Endothelial cell (in vitro differentiated cells): Measurements from ENCODE around the gene TTLL7. TPM values are rescaled to one million over a fixed set of nuclear protein-coding genes. Genes with fewer than 3 reads are reported as not detected.

Source experiments
- DNase-seq: peaks from one replicate; pipeline ENCODE4 v3.0.0; 2021; ENCODE audit warnings: low spot score
- H3K27ac Mint-ChIP-seq: one replicate; pipeline ENCODE4 v1.8.0; 2021; ENCODE audit warnings: mixed read lengths, inconsistent platforms; ENCODE audit not compliant: unreplicated experiment
- H3K27me3 Mint-ChIP-seq: one replicate; pipeline ENCODE4 v1.8.0; 2021; ENCODE audit warnings: mild to moderate bottlenecking, moderate library complexity, mixed read lengths, inconsistent platforms; ENCODE audit not compliant: unreplicated experiment
- H3K36me3 Mint-ChIP-seq: one replicate; pipeline ENCODE4 v1.8.0; 2021; ENCODE audit warnings: mild to moderate bottlenecking, low read depth, mixed read lengths, inconsistent platforms; ENCODE audit not compliant: unreplicated experiment
- H3K4me1 Mint-ChIP-seq: one replicate; pipeline ENCODE4 v1.8.0; 2021; ENCODE audit warnings: mild to moderate bottlenecking, mixed read lengths, inconsistent platforms; ENCODE audit not compliant: unreplicated experiment
- H3K4me3 Mint-ChIP-seq: one replicate; pipeline ENCODE4 v1.8.0; 2021; ENCODE audit warnings: mild to moderate bottlenecking, mixed read lengths, inconsistent platforms; ENCODE audit not compliant: unreplicated experiment
- H3K9me3 Mint-ChIP-seq: one replicate; pipeline ENCODE4 v1.8.0; 2021; ENCODE audit warnings: mixed read lengths, inconsistent platforms; ENCODE audit not compliant: unreplicated experiment
- CTCF ChIP-seq: fragments of 200-600 bp; sonication (generic); IDR thresholded peaks from one replicate; pipeline ENCODE4 v1.5.0; 2021; ENCODE audit warnings: antibody characterized with exemption; ENCODE audit not compliant: unreplicated experiment
- total RNA-seq: library from RNA; stranded (reverse); fragmentation: NEBNext Ultra II Directional; extraction: Animal tissue kit (Norgen Biotek cat#: 25700); gene quantifications from one replicate; pipeline ENCODE4 v1.2.1, GENCODE V29; 2021; ENCODE audit not compliant: unreplicated experiment

TTLL7 gene
- total RNA-seq, 1 donor from 2014 or later, result 2.7 TPM

- no peaks in the 10 kb centered on the region for H3K9me3 Mint-ChIP-seq
- H3K4me3 Mint-ChIP-seq, result no peak overlapping the region
- no peak for TF ChIP-seq CTCF
- no peak overlapping the region for H3K27ac Mint-ChIP-seq
- no peaks in the 10 kb centered on the region for H3K27me3 Mint-ChIP-seq
- DNase-seq, result no peak
- no peaks in the 10 kb centered on the region for H3K36me3 Mint-ChIP-seq
- H3K4me1 Mint-ChIP-seq, result peaks cover 7% of the 10 kb centered on the region
Observed at GRCh38 chr1:83997631-83998030, 1.3 kb downstream of the TTLL7 start.

- Mint-ChIP-seq H3K27me3 (no peaks in the 10 kb centered on the region), H3K9me3 (no peaks in the 10 kb centered on the region)
Observed at GRCh38 chr1:83996621-83997020, 2.3 kb downstream of the TTLL7 start.

GRCh38 chr1:83996191-83996590 is 2.7 kb downstream of the TTLL7 start:
- H3K9me3 Mint-ChIP-seq, result no peaks in the 10 kb centered on the region
- no peaks in the 10 kb centered on the region for H3K27me3 Mint-ChIP-seq
- H3K36me3 Mint-ChIP-seq, result no peaks in the 10 kb centered on the region
- H3K27ac Mint-ChIP-seq, result no peak overlapping the region
- H3K4me3 Mint-ChIP-seq, result no peak overlapping the region
- no peak for TF ChIP-seq CTCF
- peaks cover 7% of the 10 kb centered on the region for H3K4me1 Mint-ChIP-seq
- DNase-seq, result no peak

More at GRCh38 chr1:83996621-83997020, 2.3 kb downstream of the TTLL7 start:
- H3K4me3 Mint-ChIP-seq, result no peak overlapping the region
- no peak overlapping the region for H3K27ac Mint-ChIP-seq
- H3K4me1 Mint-ChIP-seq, result peaks cover 7% of the 10 kb centered on the region
- TF ChIP-seq CTCF, result no peak
- H3K36me3 Mint-ChIP-seq, result no peaks in the 10 kb centered on the region
- DNase-seq, result no peak

GRCh38 chr1:83995649-83996048 is 3.3 kb downstream of the TTLL7 start:
- Mint-ChIP-seq H3K27me3 (no peaks in the 10 kb centered on the region), H3K9me3 (no peaks in the 10 kb centered on the region), H3K4me3 (no peak overlapping the region), H3K36me3 (no peaks in the 10 kb centered on the region), H3K27ac (no peak overlapping the region), H3K4me1 (peaks cover 7% of the 10 kb centered on the region)
- DNase-seq, result no peak
- no peak for TF ChIP-seq CTCF

DNA sequence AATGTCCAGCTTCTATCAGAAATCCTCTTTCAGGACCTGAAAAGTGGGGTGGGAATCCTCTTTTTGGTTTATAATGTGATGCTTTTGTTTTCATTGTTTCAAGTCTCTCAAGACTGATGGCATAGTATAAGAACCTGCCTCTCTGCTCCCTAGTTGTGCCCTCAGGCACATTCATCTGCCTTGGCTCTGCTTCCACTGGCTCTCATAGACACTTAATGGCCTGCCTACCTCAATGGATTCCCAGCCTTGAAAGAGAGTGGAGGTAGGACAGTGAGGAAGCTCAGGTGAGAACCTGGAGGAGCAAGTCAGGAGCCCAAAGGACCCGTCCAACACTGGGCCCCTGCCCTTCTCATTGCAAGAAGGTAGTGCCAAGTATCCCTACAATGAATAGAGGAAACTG is 4.8 kb downstream of the TTLL7 start:
- H3K36me3 Mint-ChIP-seq, result no peaks in the 10 kb centered on the region
- no peak overlapping the region for H3K27ac Mint-ChIP-seq
- no peak for DNase-seq
- no peaks in the 10 kb centered on the region for H3K27me3 Mint-ChIP-seq
- H3K9me3 Mint-ChIP-seq, result no peaks in the 10 kb centered on the region
- H3K4me3 Mint-ChIP-seq, result no peak overlapping the region
- no peak for TF ChIP-seq CTCF
- peaks cover 7% of the 10 kb centered on the region for H3K4me1 Mint-ChIP-seq
